ENCODE measurements around the gene CENPX.
"Not testable (repeated sequence)": the region's sequence is repeated elsewhere in the genome, so short reads cannot be mapped to it uniquely, and the experiment has no call there.

Gene CENPX

DNA sequence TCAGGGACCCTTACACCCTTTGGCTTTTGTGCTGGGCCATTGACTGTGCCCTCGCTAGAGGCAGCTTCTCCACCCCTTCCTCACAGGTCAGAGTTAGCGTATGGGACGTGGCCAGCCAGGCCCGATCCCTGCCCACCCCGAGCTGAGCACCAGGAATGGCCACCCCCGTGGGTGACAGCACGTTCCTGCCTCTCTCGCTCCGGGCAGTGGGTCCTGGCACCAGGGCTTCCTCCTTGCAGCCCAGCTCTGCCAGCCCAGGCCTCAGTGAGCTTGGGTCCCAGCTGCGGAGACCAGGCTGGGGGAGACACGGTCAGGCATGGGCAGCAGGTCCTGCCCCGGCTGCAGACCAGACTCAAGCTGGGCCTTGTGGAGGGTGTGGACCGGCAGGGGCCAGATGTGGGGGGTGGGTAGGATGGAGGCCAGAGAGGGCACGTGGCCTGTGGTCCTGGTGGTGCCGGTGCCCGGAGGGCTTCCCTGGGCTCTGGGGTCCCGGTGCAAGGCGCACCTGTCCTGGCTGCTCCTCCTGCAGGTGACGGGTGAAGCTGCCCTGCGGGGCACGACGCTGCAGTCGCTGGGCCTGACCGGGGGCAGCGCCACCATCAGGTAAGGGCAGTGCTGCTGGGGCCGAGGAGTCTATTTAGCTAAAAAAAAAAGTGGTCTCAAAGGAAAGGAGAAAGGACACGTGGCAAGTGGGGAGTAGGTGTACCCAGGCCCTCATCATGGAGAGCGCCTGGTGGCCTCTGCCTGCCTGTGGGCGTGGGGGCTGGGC, 27.0 kb downstream of the CENPX start:
- no peak for DNase-seq

- DNase-seq: no peak
These were observed 27.9 kb downstream of the CENPX start for GRCh38 chr17:81994593-81995462.

DNA sequence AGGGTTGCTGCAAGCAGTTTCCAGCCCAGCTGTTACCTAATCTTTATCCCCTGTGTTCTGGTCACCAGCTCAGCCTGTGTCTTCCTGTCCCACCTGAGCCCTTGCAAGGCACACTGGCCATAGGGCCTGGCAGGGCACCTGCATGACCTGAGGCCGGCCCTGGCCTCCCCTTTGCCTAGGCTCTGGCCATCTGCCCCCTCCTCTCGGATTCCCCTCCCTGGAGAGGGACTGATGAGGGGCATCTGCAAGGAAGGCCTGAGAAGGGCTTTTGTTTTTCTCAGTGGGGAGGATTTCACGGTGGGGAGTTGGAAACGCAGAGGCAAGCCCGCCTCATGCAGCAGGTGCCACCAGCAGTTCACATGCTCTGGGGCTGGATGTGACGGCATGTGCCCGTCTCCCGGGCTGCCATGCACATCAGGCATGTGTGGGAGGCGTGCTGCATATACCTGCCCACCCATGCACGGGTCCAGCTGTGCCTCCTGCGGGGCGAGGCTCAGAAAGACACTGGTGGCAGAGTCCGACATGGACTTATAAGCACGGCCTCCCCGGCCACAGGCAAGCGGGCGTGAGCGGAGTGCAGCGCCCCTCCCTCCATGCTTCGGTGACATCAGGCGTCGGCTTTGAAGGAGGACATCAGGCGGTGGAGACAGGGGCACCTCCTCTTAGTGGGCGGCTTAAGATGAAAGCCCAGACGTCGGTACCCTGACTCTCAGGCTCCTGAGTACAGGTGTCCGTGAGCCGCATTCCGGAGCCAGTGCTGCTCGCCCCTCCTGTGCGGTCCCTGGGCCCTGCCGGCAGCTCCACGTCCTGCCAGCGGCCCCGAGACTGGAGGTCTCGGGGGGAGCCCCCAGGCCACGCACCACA, 28.7 kb downstream of the CENPX start:
- no peak for DNase-seq

DNA sequence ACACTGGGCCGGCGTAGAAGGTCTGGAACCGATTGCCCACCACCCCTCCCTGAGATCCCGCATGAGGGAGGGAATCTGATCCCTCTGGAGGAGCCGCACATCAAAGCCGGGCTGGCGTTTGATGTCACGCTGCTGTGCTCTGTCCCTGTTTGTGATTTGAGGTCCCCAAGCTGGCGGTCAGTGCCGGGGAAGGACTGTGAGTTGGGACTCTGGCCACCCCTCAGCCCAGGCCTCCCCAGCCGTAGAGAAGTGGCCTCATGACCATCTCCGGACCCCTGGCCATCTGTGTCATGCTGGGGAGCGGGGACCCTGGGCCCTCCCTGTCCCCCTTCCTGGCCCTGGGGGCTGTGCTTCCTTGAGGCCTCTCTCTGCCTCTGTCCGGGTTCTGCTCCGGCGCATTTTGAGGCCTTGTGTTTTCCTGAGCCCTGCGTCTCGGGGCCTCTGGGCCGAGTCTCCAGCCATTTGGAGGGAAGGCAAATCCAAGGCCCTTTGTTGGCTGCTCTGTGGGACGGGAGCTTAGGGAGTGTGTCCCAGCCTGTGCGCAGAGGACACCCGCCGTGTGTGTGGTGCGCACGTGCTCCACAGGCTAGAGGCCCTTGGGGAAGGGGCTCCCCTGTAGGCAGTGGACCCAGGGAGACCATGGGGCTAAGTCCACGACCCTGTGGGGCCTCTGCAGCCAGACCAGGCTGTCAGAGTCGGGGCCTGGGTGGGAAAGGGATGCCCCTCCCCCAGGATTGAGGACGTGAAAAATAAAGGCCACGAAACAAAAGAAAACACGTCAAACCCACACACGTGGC, 30.2 kb downstream of the CENPX start:
- no peak for DNase-seq

GRCh38 chr17:81991684-81992305, 30.9 kb downstream of the CENPX start:
- DNase-seq: peak; percentile 76

- DNase-seq: no peak
These were observed 31.6 kb downstream of the CENPX start for GRCh38 chr17:81990836-81991683.

DNA sequence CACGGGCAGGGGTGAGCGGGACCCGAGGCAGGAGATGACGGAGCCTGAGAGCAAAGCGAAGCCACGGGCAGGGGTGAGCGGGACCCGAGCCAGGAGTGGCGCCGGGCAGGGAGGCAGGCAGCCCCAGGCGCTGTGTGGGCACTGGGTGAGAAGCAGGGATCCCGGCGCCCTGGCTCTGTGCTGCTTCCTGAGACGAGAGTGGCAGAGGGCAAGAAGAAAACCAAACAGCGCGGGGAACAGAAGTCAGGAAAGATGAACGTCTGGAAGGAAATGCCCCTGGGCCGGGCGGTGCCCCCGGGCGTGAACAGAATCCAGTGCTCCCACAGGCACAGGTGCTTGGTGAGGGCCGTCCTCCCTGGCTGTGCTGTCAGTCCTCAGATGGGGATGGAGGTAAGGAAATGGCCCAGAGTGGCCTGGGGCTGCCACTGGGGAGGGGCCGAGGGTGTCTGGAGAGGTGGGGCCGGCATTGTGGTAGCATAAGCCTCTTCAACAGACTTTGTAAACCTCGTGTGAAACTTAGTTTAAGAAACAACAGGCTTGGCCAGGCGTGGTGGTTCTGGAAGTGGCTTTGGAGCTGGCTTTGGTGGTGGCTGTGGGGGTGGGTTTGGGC, 35.4 kb downstream of the CENPX start:
- DNase-seq: no peak

DNA sequence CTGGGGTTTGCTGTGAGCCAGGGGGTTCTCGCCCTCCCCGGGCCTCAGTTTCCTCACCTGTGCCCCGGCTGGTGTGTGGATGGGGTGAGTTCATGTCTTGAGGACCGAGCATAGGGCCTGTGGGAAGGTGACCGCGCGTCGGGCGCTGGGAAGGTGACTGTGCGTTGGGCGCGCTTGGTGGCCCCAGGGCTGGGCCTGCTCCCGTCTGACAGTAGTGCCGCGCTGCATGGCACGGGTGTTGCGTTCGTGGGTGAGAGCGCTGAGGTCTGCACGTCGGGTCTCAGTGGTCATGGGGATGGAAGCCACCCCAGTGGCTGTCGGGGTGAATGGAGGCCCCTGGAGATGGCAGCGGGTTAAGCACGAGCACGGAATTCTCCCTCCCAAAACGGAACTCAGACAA, 36.1 kb downstream of the CENPX start:
- DNase-seq: no peak

- no peak for DNase-seq
These were observed 37.8 kb downstream of the CENPX start for GRCh38 chr17:81984773-81985410.

- DNase-seq: no peak
These were observed 38.9 kb downstream of the CENPX start for GRCh38 chr17:81983639-81984373.

GRCh38 chr17:81983011-81983638, 39.6 kb downstream of the CENPX start:
- no peak for DNase-seq

- DNase-seq: not testable (repeated sequence)
These were observed 41.2 kb downstream of the CENPX start for GRCh38 chr17:81981511-81981910.

DNA sequence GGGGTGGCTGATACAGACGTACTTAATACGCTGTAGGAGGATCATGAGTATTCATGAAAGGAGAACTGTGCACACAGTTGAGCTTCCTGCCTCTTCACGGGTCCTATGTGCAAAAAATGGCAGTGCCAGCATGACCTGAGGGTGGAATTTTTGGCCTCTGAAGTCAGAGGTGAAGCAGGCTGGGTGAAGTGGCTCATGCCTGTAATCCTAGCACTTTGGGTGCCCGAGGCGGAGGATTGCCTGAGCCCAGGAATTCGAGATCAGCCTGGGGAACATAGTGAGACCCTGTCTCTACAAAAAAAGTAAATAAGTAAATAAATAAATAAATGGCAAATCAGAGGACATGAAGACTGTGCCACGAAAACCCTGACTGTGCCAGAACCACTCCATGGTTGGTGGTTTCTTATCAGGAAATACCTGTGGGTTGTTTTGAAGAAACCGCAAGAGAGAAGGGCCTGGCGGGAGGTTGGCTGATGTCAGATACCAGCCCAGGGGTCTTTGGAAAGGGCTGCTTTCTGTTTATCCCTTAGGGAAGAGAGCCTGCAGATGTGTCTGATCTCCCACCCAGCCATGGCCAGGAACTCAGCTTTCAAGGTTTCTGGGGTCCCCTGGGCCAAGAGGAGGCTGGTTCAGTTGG, 41.9 kb downstream of the CENPX start:
- no peak for DNase-seq

GRCh38 chr17:81980122-81980521, 42.6 kb downstream of the CENPX start:
- no peak for DNase-seq

DNA sequence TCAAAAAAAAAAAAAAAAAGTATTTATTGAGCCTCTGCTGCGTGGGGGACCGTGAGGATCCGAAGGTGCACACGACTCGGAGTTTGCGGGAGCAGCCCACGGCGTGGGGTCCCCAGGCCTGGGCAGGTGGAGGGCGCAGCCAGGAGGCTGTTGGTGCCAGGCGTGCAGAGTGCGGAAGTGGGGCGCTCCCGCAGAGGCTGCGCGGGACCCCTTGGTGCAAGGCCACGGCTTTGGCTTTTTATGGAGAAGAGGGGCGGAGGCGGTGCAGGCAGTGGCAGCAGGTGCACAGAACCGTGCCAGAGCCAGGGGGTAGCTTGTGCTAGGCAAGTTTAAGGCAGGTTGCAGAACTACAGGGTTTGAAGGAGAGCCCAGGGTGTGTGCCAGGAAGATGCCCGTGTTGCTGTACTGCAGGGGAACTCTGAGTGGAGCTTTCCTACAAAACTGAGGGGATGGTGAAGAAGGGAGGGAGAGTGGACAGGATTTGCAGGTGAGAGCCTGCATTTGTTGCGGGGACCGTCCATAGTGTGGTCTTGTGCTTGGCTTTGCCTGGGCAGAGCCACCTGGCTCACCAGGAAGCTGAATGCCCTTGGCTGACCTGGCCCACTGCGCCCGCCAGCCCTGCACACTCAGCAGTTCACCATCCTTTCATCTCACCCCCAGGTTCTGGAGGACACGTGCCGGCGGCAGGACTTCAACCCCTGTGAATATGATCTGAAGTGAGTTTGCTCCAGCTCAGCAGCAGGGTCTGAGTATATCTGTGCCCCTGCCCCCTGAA, 44.0 kb downstream of the CENPX start:
- no peak for DNase-seq

- peak; percentile 35 for DNase-seq
These were observed 45.4 kb downstream of the CENPX start, which contains the start of gene ASPSCR1 for GRCh38 chr17:81977211-81977808. Gene ASPSCR1, plus strand, starts transcription at chr17:81977629. Its CDS starts 18 bp downstream, at chr17:81977647.

All from NCI-H2029 treated with DMSO at 0.1 percent for 48 hours (cell line).